ENCODE measurements around the gene CACHD1.

DNA sequence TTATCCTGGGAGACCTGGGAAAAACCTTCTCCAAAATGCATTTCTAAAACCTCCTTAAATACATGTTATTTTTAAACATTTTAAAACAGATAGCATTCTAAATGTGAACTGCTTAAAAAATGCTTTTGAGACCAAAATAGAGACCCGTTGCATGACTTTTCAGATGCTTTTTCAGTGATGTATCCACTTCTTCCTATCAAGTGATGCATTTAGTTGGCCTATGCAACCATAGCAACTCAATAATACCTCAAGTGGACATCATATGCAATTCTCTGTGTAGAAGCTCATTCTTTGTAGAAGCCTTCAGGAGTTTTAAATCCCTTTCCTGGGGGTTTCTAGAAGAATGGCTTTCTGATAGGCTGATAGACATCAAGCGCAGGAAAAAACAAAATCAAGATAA is 180.5 kb downstream of the CACHD1 start:
- no peak for TF ChIP-seq POLR2AphosphoS2 (conservative IDR thresholded peaks at IDR 0.05; ENCODE audit: low read length)
- no peak for TF ChIP-seq CTCF (IDR thresholded peaks at IDR 0.05)
- TF ChIP-seq EHF (CRISPR knock-in tag; IDR thresholded peaks at IDR 0.05): no peak
- TF ChIP-seq POLR2A (IDR thresholded peaks at IDR 0.05; ENCODE audit: low read length): no peak
- TF ChIP-seq REST (IDR thresholded peaks at IDR 0.05): no peak
- no peak for TF ChIP-seq CBX2 (IDR thresholded peaks at IDR 0.05; ENCODE audit: borderline replicate concordance, low read depth)
- TF ChIP-seq FOSB (CRISPR knock-in tag; IDR thresholded peaks at IDR 0.05): no peak
- no peak for TF ChIP-seq JUNB (IDR thresholded peaks at IDR 0.05)
- TF ChIP-seq SMC3 (IDR thresholded peaks at IDR 0.05): no peak
- no peak for TF ChIP-seq MAX (IDR thresholded peaks at IDR 0.05)
